GF-D8 (cell line): ENCODE measurements around the gene YAF2.

ENCODE experiments used
- DNase-seq: peaks from one replicate; lab custom pipeline; 2025; lab: John Stamatoyannopoulos, UW

YAF2 gene

GRCh38 chr12:42144408-42145196 lies 93.4 kb downstream of the YAF2 start, which contains the start of gene GXYLT1:
Gene GXYLT1, minus strand, starts transcription at chr12:42144874. Its CDS starts 228 bp downstream, at chr12:42144646.
- DNase-seq: peak; percentile 84

- DNase-seq: no peak
Measured at GRCh38 chr12:42144158-42144407, 94.0 kb downstream of the YAF2 start.

GRCh38 chr12:42143452-42144157 lies 94.4 kb downstream of the YAF2 start:
- DNase-seq: no peak

- DNase-seq: peak; percentile 57
Measured at GRCh38 chr12:42141981-42142606, 96.0 kb downstream of the YAF2 start.

GRCh38 chr12:42140901-42141300 lies 97.1 kb downstream of the YAF2 start:
- DNase-seq: no peak

- no peak for DNase-seq
Measured at GRCh38 chr12:42135259-42135814, 102.7 kb downstream of the YAF2 start.

- peak; percentile 24 for DNase-seq
Measured at GRCh38 chr12:42130672-42131402, 107.2 kb downstream of the YAF2 start.

GRCh38 chr12:42129595-42130204 lies 108.3 kb downstream of the YAF2 start:
- DNase-seq: peak; percentile 8

- DNase-seq: no peak
Measured at GRCh38 chr12:42128888-42129287, 109.2 kb downstream of the YAF2 start.

- DNase-seq: no peak
Measured at GRCh38 chr12:42128327-42128726, 109.7 kb downstream of the YAF2 start.

- no peak for DNase-seq
Measured at GRCh38 chr12:42126963-42127362, 111.1 kb downstream of the YAF2 start.

- DNase-seq: no peak
Measured at GRCh38 chr12:42125388-42125767, 112.7 kb downstream of the YAF2 start.

GRCh38 chr12:42124764-42125387 lies 113.2 kb downstream of the YAF2 start:
- DNase-seq: no peak

- no peak for DNase-seq
Measured at GRCh38 chr12:42119085-42119633, 118.9 kb downstream of the YAF2 start.

- no peak for DNase-seq
Measured at GRCh38 chr12:42118136-42118879, 119.7 kb downstream of the YAF2 start.

- no peak for DNase-seq
Measured at GRCh38 chr12:42109031-42109430, 129.0 kb downstream of the YAF2 start.
